GM12878 (cell line): ENCODE results near the gene PRIMPOL. TPM values are rescaled to one million over a fixed set of nuclear protein-coding genes. Genes with fewer than 3 reads are reported as not detected.

Experiments
- ATAC-seq: fragments of 200-7000 bp; cut with Tn5 transposase; 3 replicates; pipeline ENCODE4 v1.9.1; 2020; ENCODE audit warnings: mild to moderate bottlenecking, moderate library complexity
- BruUV-seq: library from RNA; stranded (reverse); fragments of 400-500 nt; replicated peaks from 2 replicates; lab custom pipeline; 2021; lab: Mats Ljungman, UMichigan
- CTCF ChIA-PET: fragments of 300-600 bp; sonication (Branson Sonifier 250); formaldehyde crosslinking; extraction: SDS; loops from one replicate; lab custom pipeline; 2021; ENCODE audit warnings: inconsistent platforms; lab: Yijun Ruan, JAX
- POLR2A ChIA-PET: fragments of 350-600 bp; formaldehyde crosslinking; extraction: SDS; loops from one replicate; lab custom pipeline; 2021; ENCODE audit warnings: inconsistent platforms; lab: Charles Lee
- RAD21 ChIA-PET: fragments of 300-600 bp; sonication (Branson Sonifier 250); formaldehyde crosslinking; loops from one replicate; lab custom pipeline; 2023; ENCODE audit warnings: antibody characterized with exemption; ENCODE audit not compliant: unreplicated experiment; lab: Charles Lee
- SMC1A ChIA-PET: fragments of 300-600 bp; sonication (Branson Sonifier 250); formaldehyde crosslinking; loops from one replicate; lab custom pipeline; 2023; ENCODE audit not compliant: unreplicated experiment, uncharacterized antibody; lab: Charles Lee
- DNase-seq: peaks from one replicate; pipeline ENCODE4 v3.0.0-alpha.2; 2011; ENCODE audit warnings: low read depth, low spot score
- FAIRE-seq: peaks from 3 replicates; lab custom pipeline; 2011; peaks lifted over from hg19 to GRCh38; lab: Jason Lieb, UNC
- H2AFZ ChIP-seq: 2 replicates; pipeline ENCODE4 v1.6.0; 2011; ENCODE audit warnings: low read depth, low read length, control low read depth; ENCODE audit not compliant: control insufficient read depth
- H3K27ac ChIP-seq: 2 replicates; pipeline ENCODE4 v1.5.1; 2011; ENCODE audit warnings: control low read depth; ENCODE audit not compliant: control insufficient read depth, insufficient read depth
- H3K27me3 ChIP-seq, 2 experiments: replicated peaks in 1 of 2; 2 replicates each; pipeline versions ENCODE4 v1.6.0 to v1.6.1; 2011; ENCODE audit warnings: low read length in 1 of 2; ENCODE audit not compliant: control insufficient read depth in 2 of 2, insufficient read depth in 2 of 2
- H3K36me3 ChIP-seq, 2 experiments: 2 replicates each; pipeline ENCODE4 v1.5.1; 2011; ENCODE audit warnings: low read length in 1 of 2; ENCODE audit not compliant: control insufficient read depth in 2 of 2, insufficient read depth in 2 of 2
- H3K4me1 ChIP-seq: 2 replicates; pipeline ENCODE4 v1.6.1; 2011; ENCODE audit warnings: mild to moderate bottlenecking, low read length, moderate library complexity, mixed read lengths; ENCODE audit not compliant: control insufficient read depth, insufficient read depth
- H3K4me2 ChIP-seq: 2 replicates; pipeline ENCODE4 v1.6.0; 2011; ENCODE audit warnings: control low read depth; ENCODE audit not compliant: control insufficient read depth, insufficient read depth
- H3K4me3 ChIP-seq: fragments of 200-600 bp; sonication (generic); 2 replicates; pipeline ENCODE4 v1.5.1; 2016
- H3K79me2 ChIP-seq: 2 replicates; pipeline ENCODE4 v1.6.0; 2011; ENCODE audit warnings: low read length; ENCODE audit not compliant: control insufficient read depth, insufficient read depth
- H3K9ac ChIP-seq: 2 replicates; pipeline ENCODE4 v1.8.0; 2011; ENCODE audit warnings: low read length, control low read depth, mixed read lengths; ENCODE audit not compliant: control insufficient read depth, insufficient read depth
- H3K9me3 ChIP-seq: replicated peaks from 3 replicates; pipeline ENCODE4 v1.5.1; 2011; ENCODE audit warnings: mild to moderate bottlenecking, low read length; ENCODE audit not compliant: control insufficient read depth, insufficient read depth
- H4K20me1 ChIP-seq: 2 replicates; pipeline ENCODE4 v1.6.0; 2011; ENCODE audit not compliant: control insufficient read depth, insufficient read depth
- CHD2 ChIP-seq: IDR thresholded peaks from 2 replicates; pipeline ENCODE4 v1.6.1; 2011; ENCODE audit warnings: low read depth, low read length, improper control_type of control experiment, borderline replicate concordance
- CREM ChIP-seq: IDR thresholded peaks from 2 replicates; pipeline ENCODE4 v1.6.1; 2014; ENCODE audit warnings: antibody characterized with exemption, low read depth
- EED ChIP-seq: sonication (generic); IDR thresholded peaks from 2 replicates; pipeline ENCODE4 v1.6.1; 2016; ENCODE audit warnings: antibody characterized with exemption, low read depth
- HDGF ChIP-seq: fragments of 450-650 bp; IDR thresholded peaks from 2 replicates; pipeline ENCODE4 v1.6.1; 2016; ENCODE audit warnings: antibody characterized with exemption
- KDM1A ChIP-seq: fragments of 200-600 bp; sonication (generic); IDR thresholded peaks from 2 replicates; pipeline ENCODE4 v1.6.1; 2016; ENCODE audit warnings: borderline replicate concordance
- MTA2 ChIP-seq: fragments of 450-650 bp; IDR thresholded peaks from 2 replicates; pipeline ENCODE4 v1.6.1; 2016; ENCODE audit warnings: low read depth, mild to moderate bottlenecking, moderate library complexity
- NR2F1 ChIP-seq: fragments of 450-650 bp; conservative IDR thresholded peaks from 2 replicates; pipeline ENCODE4 v1.6.1; 2017; ENCODE audit warnings: mild to moderate bottlenecking
- RBBP5 ChIP-seq: fragments of 200-600 bp; sonication (generic); conservative IDR thresholded peaks from 2 replicates; pipeline ENCODE4 v1.6.1; 2016
- SIX5 ChIP-seq: IDR thresholded peaks from 2 replicates; pipeline ENCODE4 v1.6.1; 2011; ENCODE audit warnings: mild to moderate bottlenecking, low read depth, low read length, moderate library complexity; ENCODE audit not compliant: severe bottlenecking
- SREBF2 ChIP-seq: IDR thresholded peaks from 2 replicates; pipeline ENCODE4 v1.6.1; 2012; ENCODE audit warnings: mild to moderate bottlenecking, low read length
- TARDBP ChIP-seq: IDR thresholded peaks from 2 replicates; pipeline ENCODE4 v1.6.1; 2016; ENCODE audit warnings: borderline replicate concordance
- ZNF217 ChIP-seq: fragments of 450-650 bp; IDR thresholded peaks from 2 replicates; pipeline ENCODE4 v1.6.1; 2017; ENCODE audit warnings: antibody characterized with exemption, mild to moderate bottlenecking
- ZNF384 ChIP-seq: IDR thresholded peaks from 2 replicates; pipeline ENCODE4 v1.6.1; 2012; ENCODE audit warnings: low read depth, mild to moderate bottlenecking, low read length, improper control_type of control experiment, borderline replicate concordance
- WGBS: methylation state at CpG from one replicate; pipeline ENCODE4 v1.1.6; 2016; ENCODE audit warnings: low lambda C conversion rate; ENCODE audit not compliant: insufficient replicate concordance, insufficient coverage; ENCODE audit errors: missing lambda C conversion rate; 5-methylcytosine and 5-hydroxymethylcytosine counted together
- in situ Hi-C: fragments of 300-500 bp; cut with MboI; formaldehyde crosslinking; loops from 9 replicates; pipeline ENCODE4 v1.14.3; 2018; ENCODE audit warnings: mixed read lengths
- intact Hi-C: fragments of 100-400 bp; cut with micrococcal nuclease; formaldehyde crosslinking; loops from one replicate; pipeline ENCODE4 v1.14.2; 2022; ENCODE audit not compliant: unreplicated experiment
- polyA plus RNA-seq, 11 experiments: library from polyadenylated mRNA; depleted of rRNA in 4 of 11; unstranded in 6 of 11; stranded (reverse) in 5 of 11; fragments of >200 nt; fragmentation: Nextera tagmentation in 4 of 11; fragmentation: Illumina TruSeq in 1 of 11; extraction: Ambion mirVana in 4 of 11; extraction: Trizol in 1 of 11; gene quantifications; 1 replicate in 1 of 11; 2 replicates in 10 of 11; pipeline versions ENCODE4 v1.2.1 to v1.2.3, GENCODE V29; 2011 to 2016; ENCODE audit warnings: inconsistent platforms in 2 of 11, missing spikeins in 2 of 11, low read depth in 1 of 11
- total RNA-seq, 4 experiments: library from RNA; depleted of rRNA in 3 of 4; stranded (reverse); fragments of >200 nt in 3 of 4; fragmentation: Illumina TruSeq in 1 of 4; extraction: Trizol in 1 of 4; gene quantifications; 2 replicates each; pipeline versions ENCODE4 v1.2.1 to v1.2.3, GENCODE V29; 2013 to 2021
- TF ChIP-seq, protein P1 (sequence below): fragments of 450-650 bp; IDR thresholded peaks from 2 replicates; pipeline ENCODE4 v1.6.1; 2017; ENCODE audit warnings: mild to moderate bottlenecking, low read depth, inconsistent platforms; ENCODE audit not compliant: poor library complexity, severe bottlenecking
- TF ChIP-seq, protein P2 (sequence below): IDR thresholded peaks from 2 replicates; pipeline ENCODE4 v1.6.1; 2011; ENCODE audit warnings: mild to moderate bottlenecking, low read depth, low read length, moderate library complexity; ENCODE audit not compliant: insufficient replicate concordance

The PRIMPOL gene
- total and polyA plus RNA-seq, 10 of the 15 experiments (the other 5 are each of a cell fraction or from before 2014, with no cell fraction given), result 10.6 to 23.7 (median 14.0) TPM

DNA sequence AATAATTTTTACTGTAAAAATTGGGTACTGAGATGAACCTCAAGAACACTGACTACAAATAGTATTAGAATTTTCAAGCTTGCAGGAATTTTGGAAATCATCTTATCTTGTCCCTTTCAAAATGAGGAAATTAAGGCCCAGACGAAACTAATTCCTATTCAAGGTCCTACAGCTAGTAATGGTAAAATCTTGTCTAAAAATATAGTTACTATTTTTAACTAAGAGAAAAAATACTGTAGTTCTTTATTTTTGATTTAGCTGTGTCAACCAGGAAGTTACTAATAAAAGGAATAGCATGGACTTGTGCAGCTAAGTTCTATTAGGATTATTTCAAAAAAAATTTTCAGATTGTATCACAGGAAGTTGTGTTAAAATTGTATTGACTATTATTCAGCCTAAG lies 12.7 kb downstream of the PRIMPOL start:
- H3K4me2 ChIP-seq, result no peak overlapping the region
- 45% methylated on average over 1 of the region's 1 CpG for WGBS
- no peak overlapping the region for H2AFZ ChIP-seq
- no peaks in the 10 kb centered on the region for H3K9me3 ChIP-seq
- TF ChIP-seq HDGF (no peak), SIX5 (no peak), MTA2 (no peak), CREM (no peak), NR2F1 (no peak), RBBP5 (no peak), CHD2 (no peak), EED (no peak), ZNF384 (no peak), KDM1A (no peak), TARDBP (no peak), ZNF217 (no peak), SREBF2 (no peak)
- TF ChIP-seq, protein P1, sequence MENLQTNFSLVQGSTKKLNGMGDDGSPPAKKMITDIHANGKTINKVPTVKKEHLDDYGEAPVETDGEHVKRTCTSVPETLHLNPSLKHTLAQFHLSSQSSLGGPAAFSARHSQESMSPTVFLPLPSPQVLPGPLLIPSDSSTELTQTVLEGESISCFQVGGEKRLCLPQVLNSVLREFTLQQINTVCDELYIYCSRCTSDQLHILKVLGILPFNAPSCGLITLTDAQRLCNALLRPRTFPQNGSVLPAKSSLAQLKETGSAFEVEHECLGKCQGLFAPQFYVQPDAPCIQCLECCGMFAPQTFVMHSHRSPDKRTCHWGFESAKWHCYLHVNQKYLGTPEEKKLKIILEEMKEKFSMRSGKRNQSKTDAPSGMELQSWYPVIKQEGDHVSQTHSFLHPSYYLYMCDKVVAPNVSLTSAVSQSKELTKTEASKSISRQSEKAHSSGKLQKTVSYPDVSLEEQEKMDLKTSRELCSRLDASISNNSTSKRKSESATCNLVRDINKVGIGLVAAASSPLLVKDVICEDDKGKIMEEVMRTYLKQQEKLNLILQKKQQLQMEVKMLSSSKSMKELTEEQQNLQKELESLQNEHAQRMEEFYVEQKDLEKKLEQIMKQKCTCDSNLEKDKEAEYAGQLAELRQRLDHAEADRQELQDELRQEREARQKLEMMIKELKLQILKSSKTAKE, result no peak
- TF ChIP-seq, protein P2, sequence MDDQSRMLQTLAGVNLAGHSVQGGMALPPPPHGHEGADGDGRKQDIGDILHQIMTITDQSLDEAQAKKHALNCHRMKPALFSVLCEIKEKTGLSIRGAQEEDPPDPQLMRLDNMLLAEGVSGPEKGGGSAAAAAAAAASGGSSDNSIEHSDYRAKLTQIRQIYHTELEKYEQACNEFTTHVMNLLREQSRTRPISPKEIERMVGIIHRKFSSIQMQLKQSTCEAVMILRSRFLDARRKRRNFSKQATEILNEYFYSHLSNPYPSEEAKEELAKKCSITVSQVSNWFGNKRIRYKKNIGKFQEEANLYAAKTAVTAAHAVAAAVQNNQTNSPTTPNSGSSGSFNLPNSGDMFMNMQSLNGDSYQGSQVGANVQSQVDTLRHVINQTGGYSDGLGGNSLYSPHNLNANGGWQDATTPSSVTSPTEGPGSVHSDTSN, result no peak
- H3K4me3 ChIP-seq, result no peak overlapping the region
- CTCF ChIA-PET, result interaction anchor here (0.5 to 1.7 kb wide), 5 partner anchors 23 to 410 kb away, joined by 3 to 5 read pairs (median 4); no protein-coding TSS in a partner anchor
- no TSS peak for BruUV-seq
- H3K79me2 ChIP-seq, result no peaks in the 10 kb centered on the region
- intact Hi-C loops (no loop called here), in situ Hi-C loops (no loop called here)
- no peak for ATAC-seq
- no peak overlapping the region for H3K9ac ChIP-seq
- no peaks in the 10 kb centered on the region for H3K27me3 ChIP-seq
- no peak overlapping the region for H3K27ac ChIP-seq
- POLR2A ChIA-PET, result interaction anchor here (0.5 to 1.0 kb wide), 4 partner anchors 8 to 334 kb away, joined by 3 to 4 read pairs (median 3); no protein-coding TSS in a partner anchor
- DNase-seq, result no peak
- H3K4me1 ChIP-seq, result no peaks in the 10 kb centered on the region
- SMC1A ChIA-PET, result interaction anchor here (0.7 to 1.8 kb wide), 8 partner anchors 16 to 410 kb away, joined by 3 to 4 read pairs (median 3); partner anchors contain the start of gene CENPU
- no peak for FAIRE-seq
- RAD21 ChIA-PET, result no interaction called here
- H4K20me1 ChIP-seq, result no peaks in the 10 kb centered on the region
- H3K36me3 ChIP-seq, result no peaks in the 10 kb centered on the region
